ENCODE measurements around the gene CTTNBP2. TPM values are rescaled to one million over a fixed set of nuclear protein-coding genes. Genes with fewer than 3 reads are reported as not detected.

The CTTNBP2 gene
- total and polyA plus RNA-seq, 10 donors = 0.68 to 15.1 (median 8.5) TPM

DNA sequence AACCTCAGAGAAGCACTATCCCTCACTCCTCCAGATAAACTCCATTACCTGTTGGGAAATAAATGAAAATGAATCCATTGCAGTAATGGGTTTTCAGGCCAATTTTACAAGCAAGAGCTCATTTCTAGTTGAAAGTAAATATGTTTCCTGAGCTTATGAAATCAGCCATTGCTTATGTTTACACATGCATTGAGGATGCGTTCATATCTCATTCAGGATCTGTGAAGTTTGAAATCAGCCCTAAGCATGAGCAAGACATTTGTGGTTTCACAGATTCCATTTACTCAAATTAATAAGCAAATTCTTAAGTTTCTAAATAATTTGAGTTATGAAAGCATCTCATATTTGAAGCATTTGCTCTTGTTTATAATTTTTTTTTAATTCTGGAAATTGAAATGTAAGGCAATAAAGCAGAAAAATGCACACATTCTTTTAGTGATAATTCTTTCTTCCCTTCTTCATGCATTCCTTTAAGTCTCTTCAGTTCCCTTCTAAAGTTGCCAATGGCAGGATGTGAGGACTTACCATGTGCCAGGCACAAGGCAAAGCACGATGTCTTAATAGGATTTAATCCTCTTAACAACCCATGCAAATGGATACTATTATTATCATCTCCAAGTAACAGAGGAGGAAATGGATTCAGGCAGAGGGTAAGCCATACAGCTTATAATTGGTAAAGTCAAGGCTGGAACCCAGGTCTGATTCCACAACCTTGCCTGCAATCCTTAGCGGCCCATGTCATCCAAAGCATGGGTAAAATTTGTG, 35.0 kb upstream of the CTTNBP2 start:
- Histone ChIP-seq H3K4me3 (no peak overlapping the region), H3K27ac (no peak overlapping the region), H3K27me3 (replicated peaks in 1 of 7) (no peaks in the 10 kb centered on the region), H3K36me3 (no peaks in the 10 kb centered on the region), H3K4me1 (no peaks in the 10 kb centered on the region), H3K9me3 (no peaks in the 10 kb centered on the region)
- no peak for TF ChIP-seq POLR2AphosphoS5 (IDR thresholded peaks at IDR 0.05)
- no peak for TF ChIP-seq POLR2A (IDR thresholded peaks at IDR 0.05)
- no peak for TF ChIP-seq CTCF (IDR thresholded peaks at IDR 0.05 in 8 of 11, conservative IDR thresholded peaks at IDR 0.05 in 3 of 11)
- WGBS, 5 donors = 62 to 91% (median 76%) methylated on average over 3 of the region's 3 CpGs
- no peak for DNase-seq
- intact Hi-C loops (cut with DNase I; ENCODE audit: low total_unique reads) = no loop called here

DNA sequence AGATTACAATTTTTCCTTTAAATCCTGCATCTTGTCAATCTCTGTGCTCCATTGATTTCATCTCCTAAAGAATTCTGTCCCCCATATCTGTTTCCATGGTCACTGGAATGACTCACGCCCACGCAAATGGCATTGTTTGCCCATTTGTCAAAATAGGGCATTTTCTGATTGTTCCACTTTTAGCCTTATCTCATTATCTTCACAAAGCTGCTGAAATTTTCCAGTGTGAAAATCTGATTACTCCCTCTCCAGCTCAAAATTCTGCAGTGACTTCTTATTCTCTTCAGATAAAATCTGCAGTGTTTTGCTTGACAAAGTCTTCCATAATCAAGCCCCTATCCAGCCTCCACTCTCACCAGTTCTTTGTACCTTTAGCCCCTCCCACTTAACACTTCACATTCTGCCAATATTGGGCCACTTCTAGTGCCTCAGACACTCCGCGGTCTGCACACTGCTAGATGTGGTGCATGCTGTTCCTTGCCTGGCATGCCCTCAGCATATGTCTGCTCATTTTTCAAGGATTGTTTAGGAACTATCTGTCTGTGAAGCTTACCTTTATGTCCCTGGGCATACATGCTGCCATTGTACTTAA, 33.9 kb upstream of the CTTNBP2 start:
- no peaks in the 10 kb centered on the region for H3K27me3 ChIP-seq (replicated peaks in 1 of 7)
- no peak for DNase-seq
- H3K36me3 ChIP-seq = no peaks in the 10 kb centered on the region
- no peaks in the 10 kb centered on the region for H3K9me3 ChIP-seq
- no peak overlapping the region for H3K4me3 ChIP-seq
- no peak overlapping the region for H3K27ac ChIP-seq
- intact Hi-C loops (cut with DNase I; ENCODE audit: low total_unique reads) = no loop called here
- WGBS, 5 donors = 84 to 94% (median 90%) methylated on average over 4 of the region's 4 CpGs
- TF ChIP-seq CTCF (IDR thresholded peaks at IDR 0.05 in 8 of 11, conservative IDR thresholded peaks at IDR 0.05 in 3 of 11) (no peak), POLR2A (IDR thresholded peaks at IDR 0.05) (no peak), POLR2AphosphoS5 (IDR thresholded peaks at IDR 0.05) (no peak)
- H3K4me1 ChIP-seq = no peaks in the 10 kb centered on the region

DNA sequence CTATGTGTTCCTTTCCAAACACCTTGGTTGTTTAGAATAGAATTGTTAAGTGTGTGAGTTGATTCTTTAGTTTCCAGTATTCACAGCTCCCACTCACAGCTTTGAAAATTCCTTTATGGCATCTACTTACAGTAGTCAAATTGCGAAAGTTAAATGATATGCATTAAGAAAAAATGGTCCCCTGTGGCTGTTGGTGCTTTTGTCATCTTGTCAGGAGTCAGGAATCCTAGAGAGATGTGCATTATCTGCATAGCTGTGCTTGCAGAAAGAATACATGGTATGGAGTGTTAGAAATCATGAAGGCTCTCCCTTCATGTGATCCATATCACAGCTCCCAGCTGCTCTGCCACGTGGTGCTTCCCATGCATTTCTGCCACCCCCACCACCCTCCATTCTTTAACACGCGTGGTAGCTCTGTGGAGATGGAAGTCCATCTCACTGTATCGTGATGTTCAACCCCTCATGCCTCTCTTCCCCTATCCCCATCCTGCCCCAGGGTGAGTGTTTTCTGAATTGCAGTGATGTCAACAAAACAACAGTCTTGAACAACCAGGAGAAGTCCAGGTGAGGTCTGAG, 29.2 kb upstream of the CTTNBP2 start:
- TF ChIP-seq CTCF (IDR thresholded peaks at IDR 0.05 in 8 of 11, conservative IDR thresholded peaks at IDR 0.05 in 3 of 11) = no peak
- TF ChIP-seq POLR2A (IDR thresholded peaks at IDR 0.05) = no peak
- no peak for TF ChIP-seq POLR2AphosphoS5 (IDR thresholded peaks at IDR 0.05)
- Histone ChIP-seq H3K36me3 (no peaks in the 10 kb centered on the region), H3K4me1 (no peaks in the 10 kb centered on the region), H3K27ac (no peak overlapping the region), H3K9me3 (no peaks in the 10 kb centered on the region), H3K4me3 (no peak overlapping the region), H3K27me3 (replicated peaks in 1 of 7) (no peaks in the 10 kb centered on the region)
- intact Hi-C loops (cut with DNase I; ENCODE audit: low total_unique reads) = no loop called here
- DNase-seq = no peak
- WGBS, 5 donors = 77 to 84% (median 82%) methylated on average over 5 of the region's 5 CpGs

DNA sequence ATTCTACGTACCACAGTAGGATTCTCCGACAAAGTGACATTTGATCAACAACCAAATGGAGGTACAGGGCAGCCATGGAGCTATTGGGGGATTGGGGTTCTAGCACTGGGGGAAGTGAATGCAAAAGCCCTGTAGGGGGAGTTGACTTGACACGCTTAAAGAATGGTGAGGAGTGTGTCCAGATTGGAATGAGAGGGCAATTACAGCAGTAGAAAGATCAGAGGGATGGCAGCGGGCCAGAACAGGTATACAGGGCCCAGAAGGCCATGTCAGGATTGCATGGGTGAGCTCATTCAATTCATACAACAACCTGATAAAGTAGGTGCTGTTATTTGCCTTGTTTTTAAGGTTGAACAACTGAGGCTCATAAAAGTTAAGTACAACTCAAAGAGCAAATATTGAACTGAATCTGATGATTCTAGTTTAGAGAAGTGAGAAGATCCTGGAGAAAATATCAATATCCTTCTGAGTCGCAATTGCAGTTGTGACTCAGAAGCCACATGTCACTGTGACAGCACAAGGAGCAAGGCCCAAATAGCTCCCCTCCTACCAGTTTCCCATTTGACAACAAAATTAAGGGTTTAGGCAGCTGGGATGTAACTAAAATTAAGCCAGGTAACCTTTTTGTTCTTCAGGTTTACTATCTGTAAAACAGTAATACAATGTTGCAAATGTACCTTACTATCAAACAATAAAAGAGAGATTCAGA, 28.0 kb upstream of the CTTNBP2 start:
- Histone ChIP-seq H3K4me1 (no peaks in the 10 kb centered on the region), H3K27ac (no peak overlapping the region), H3K36me3 (no peaks in the 10 kb centered on the region), H3K9me3 (no peaks in the 10 kb centered on the region), H3K4me3 (no peak overlapping the region), H3K27me3 (replicated peaks in 1 of 7) (no peaks in the 10 kb centered on the region)
- 81 to 89% (median 86%) methylated on average over 5 of the region's 5 CpGs for WGBS, 5 donors
- DNase-seq = no peak
- intact Hi-C loops (cut with DNase I; ENCODE audit: low total_unique reads) = no loop called here
- TF ChIP-seq POLR2A (IDR thresholded peaks at IDR 0.05) = no peak
- no peak for TF ChIP-seq POLR2AphosphoS5 (IDR thresholded peaks at IDR 0.05)
- no peak for TF ChIP-seq CTCF (IDR thresholded peaks at IDR 0.05 in 8 of 11, conservative IDR thresholded peaks at IDR 0.05 in 3 of 11)

Measured in spleen (tissue), 11 donors.